SK-N-MC (cell line): ENCODE results near the gene PHKG2.

Experiments
- DNase-seq: peaks from one replicate; pipeline ENCODE4 v3.0.0-alpha.2; 2011; ENCODE audit warnings: low read depth, low spot score
- H3K27ac ChIP-seq: fragments of 200-600 bp; sonication (generic); 2 replicates; pipeline ENCODE4 v1.5.1; 2016; ENCODE audit warnings: mixed run types
- H3K36me3 ChIP-seq: fragments of 200-600 bp; sonication (generic); 2 replicates; pipeline ENCODE4 v1.6.1; 2017; ENCODE audit warnings: antibody characterized with exemption, low read length, mixed read lengths; ENCODE audit not compliant: insufficient read depth
- H3K4me3 ChIP-seq: fragments of 200-600 bp; sonication (generic); 2 replicates; pipeline ENCODE4 v1.5.1; 2016
- H3K9ac ChIP-seq: fragments of 200-600 bp; sonication (generic); 2 replicates; pipeline ENCODE4 v1.8.0; 2017; ENCODE audit warnings: mixed run types, mixed read lengths; ENCODE audit not compliant: insufficient read length
- H3K9me3 ChIP-seq: fragments of 200-600 bp; sonication (generic); 2 replicates; pipeline ENCODE4 v1.6.1; 2017; ENCODE audit warnings: low read depth, mild to moderate bottlenecking, antibody characterized with exemption, low read length, moderate library complexity, mixed read lengths
- EZH2 ChIP-seq: fragments of 200-600 bp; sonication (generic); IDR thresholded peaks from one replicate; pipeline ENCODE4 v1.6.1; 2017; ENCODE audit warnings: antibody characterized with exemption
- FOXP2 ChIP-seq: optimal IDR thresholded peaks from 2 replicates; pipeline ENCODE3; 2011; ENCODE audit warnings: mild to moderate bottlenecking, moderate library complexity; ENCODE audit not compliant: insufficient read depth; ENCODE audit errors: extremely low read length, control extremely low read depth
- POLR2AphosphoS5 ChIP-seq: IDR thresholded peaks from 2 replicates; pipeline ENCODE4 v1.6.1; 2012; ENCODE audit warnings: mild to moderate bottlenecking, low read depth, low read length, borderline replicate concordance

The PHKG2 gene

DNA sequence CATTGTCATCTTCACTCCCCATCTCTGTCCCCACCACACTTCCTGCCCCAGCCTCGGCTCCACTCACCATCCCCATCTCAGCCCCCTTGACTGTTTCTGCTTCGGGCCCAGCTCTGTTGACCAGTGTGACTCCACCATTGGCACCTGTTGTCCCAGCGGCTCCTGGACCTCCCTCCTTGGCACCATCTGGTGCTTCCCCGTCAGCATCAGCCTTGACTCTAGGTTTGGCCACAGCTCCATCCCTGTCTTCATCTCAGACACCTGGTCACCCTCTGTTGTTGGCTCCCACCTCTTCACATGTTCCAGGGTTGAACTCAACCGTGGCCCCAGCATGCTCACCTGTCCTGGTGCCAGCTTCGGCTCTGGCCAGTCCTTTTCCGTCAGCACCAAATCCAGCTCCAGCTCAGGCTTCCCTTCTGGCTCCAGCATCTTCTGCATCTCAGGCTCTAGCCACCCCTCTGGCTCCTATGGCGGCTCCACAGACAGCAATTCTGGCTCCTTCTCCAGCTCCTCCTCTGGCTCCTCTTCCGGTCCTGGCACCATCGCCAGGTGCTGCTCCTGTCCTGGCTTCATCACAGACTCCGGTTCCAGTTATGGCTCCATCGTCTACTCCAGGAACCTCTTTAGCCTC, 24.4 kb upstream of the PHKG2 start:
- H3K4me3 ChIP-seq, result no peak overlapping the region
- TF ChIP-seq EZH2 (no peak), POLR2AphosphoS5 (no peak), FOXP2 (no peak)
- no peaks in the 10 kb centered on the region for H3K9me3 ChIP-seq
- peaks cover 83% of the 10 kb centered on the region for H3K36me3 ChIP-seq
- no peak for DNase-seq
- no peak overlapping the region for H3K27ac ChIP-seq
- H3K9ac ChIP-seq, result no peak overlapping the region

GRCh38 chr16:30724641-30725417, 23.4 kb upstream of the PHKG2 start:
- H3K36me3 ChIP-seq, result peaks cover 87% of the 10 kb centered on the region
- H3K27ac ChIP-seq, result no peak overlapping the region
- TF ChIP-seq EZH2, result no peak
- no peak for TF ChIP-seq POLR2AphosphoS5
- TF ChIP-seq FOXP2, result no peak
- no peaks in the 10 kb centered on the region for H3K9me3 ChIP-seq
- H3K4me3 ChIP-seq, result no peak overlapping the region
- no peak for DNase-seq
- H3K9ac ChIP-seq, result no peak overlapping the region

DNA sequence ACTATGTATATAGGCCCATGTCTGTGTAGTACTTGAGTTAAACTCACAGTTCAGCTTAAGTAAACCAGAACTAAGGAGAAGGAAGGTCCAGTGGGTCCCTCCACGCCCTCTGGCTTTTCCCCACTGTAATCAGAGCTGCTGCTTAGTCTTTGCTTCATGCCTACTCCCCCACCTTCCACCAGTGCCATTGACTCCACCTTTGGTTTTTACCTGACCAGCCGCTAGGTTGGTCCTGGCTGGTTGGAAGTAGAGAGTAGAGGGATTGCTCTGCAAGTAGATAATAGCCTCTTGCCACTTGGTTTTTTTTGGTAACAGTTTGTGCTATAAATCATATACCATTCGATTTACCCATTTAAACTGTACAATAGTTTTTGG, 22.8 kb upstream of the PHKG2 start:
- TF ChIP-seq EZH2 (no peak), POLR2AphosphoS5 (no peak), FOXP2 (no peak)
- no peak overlapping the region for H3K4me3 ChIP-seq
- H3K9ac ChIP-seq, result no peak overlapping the region
- H3K36me3 ChIP-seq, result peaks cover 87% of the 10 kb centered on the region
- DNase-seq, result no peak
- H3K9me3 ChIP-seq, result no peaks in the 10 kb centered on the region
- H3K27ac ChIP-seq, result no peak overlapping the region

- no peak overlapping the region for H3K27ac ChIP-seq
- no peaks in the 10 kb centered on the region for H3K9me3 ChIP-seq
- no peak overlapping the region for H3K9ac ChIP-seq
- DNase-seq, result no peak
- H3K36me3 ChIP-seq, result peaks cover 79% of the 10 kb centered on the region
- H3K4me3 ChIP-seq, result no peak overlapping the region
- TF ChIP-seq POLR2AphosphoS5 (no peak), EZH2 (no peak), FOXP2 (no peak)
Observed at GRCh38 chr16:30728321-30728720, 19.9 kb upstream of the PHKG2 start.

DNA sequence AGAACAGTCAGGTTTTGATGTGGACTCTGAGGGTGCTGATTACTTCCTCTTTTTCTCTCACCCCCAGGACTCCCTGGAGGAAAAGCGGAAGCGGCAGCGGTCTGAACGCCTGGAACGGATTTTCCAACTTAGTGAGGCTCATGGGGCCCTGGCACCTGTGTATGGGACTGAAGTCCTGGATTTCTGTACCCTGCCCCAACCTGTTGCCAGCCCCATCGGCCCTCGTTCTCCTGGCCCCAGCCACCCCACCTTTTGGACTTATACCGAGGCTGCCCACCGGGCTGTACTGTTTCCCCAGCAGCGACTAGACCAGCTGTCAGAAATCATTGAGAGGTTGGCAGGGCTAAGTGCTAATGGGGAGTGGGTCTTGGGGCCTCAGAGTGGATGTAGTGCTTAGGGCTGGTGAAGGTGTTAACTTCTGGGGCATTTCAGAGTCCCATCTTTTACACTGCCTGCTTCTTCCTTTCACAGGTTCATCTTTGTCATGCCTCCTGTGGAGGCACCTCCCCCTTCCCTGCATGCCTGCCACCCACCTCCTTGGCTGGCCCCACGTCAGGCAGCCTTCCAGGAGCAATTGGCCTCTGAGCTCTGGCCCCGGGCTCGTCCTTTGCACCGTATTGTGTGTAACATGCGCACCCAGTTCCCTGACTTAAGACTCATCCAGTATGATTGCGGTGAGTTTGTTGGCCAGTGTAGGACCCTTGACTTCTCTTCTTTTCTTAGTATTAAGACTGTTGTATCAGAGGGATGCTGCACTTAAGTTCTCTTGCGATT, 19.1 kb upstream of the PHKG2 start:
- Histone ChIP-seq H3K36me3 (peaks cover 78% of the 10 kb centered on the region), H3K9ac (no peak overlapping the region), H3K4me3 (no peak overlapping the region), H3K27ac (no peak overlapping the region), H3K9me3 (no peaks in the 10 kb centered on the region)
- TF ChIP-seq POLR2AphosphoS5 (no peak), FOXP2 (no peak), EZH2 (no peak)
- DNase-seq, result no peak

GRCh38 chr16:30731411-30731810, 16.8 kb upstream of the PHKG2 start:
- no peaks in the 10 kb centered on the region for H3K9me3 ChIP-seq
- peaks cover 73% of the 10 kb centered on the region for H3K36me3 ChIP-seq
- no peak overlapping the region for H3K4me3 ChIP-seq
- no peak for DNase-seq
- no peak overlapping the region for H3K9ac ChIP-seq
- H3K27ac ChIP-seq, result no peak overlapping the region
- TF ChIP-seq POLR2AphosphoS5 (no peak), FOXP2 (no peak), EZH2 (no peak)

DNA sequence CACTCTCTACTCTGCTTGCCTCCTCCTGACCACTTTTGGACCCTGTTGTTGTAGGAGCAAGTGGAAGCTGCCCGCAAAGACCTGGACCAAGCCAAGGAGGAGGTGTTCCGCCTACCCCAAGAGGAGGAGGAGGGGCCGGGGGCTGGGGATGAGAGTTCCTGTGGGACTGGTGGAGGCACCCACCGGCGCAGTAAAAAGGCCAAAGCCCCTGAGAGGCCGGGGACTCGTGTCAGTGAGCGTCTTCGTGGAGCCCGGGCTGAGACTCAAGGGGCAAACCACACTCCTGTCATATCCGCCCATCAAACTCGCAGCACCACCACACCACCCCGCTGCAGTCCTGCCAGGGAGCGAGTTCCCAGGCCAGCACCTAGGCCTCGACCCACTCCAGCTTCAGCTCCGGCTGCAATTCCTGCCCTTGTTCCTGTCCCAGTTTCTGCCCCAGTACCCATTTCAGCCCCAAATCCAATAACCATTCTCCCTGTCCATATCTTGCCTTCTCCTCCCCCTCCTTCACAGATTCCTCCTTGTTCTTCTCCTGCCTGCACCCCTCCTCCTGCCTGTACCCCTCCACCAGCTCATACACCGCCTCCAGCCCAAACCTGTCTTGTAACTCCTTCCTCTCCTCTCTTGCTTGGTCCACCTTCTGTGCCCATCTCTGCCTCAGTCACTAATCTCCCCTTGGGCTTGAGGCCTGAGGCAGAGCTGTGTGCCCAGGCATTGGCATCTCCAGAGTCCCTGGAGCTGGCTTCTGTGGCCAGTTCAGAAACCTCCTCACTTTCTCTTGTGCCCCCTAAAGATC, 11.0 kb upstream of the PHKG2 start:
- Histone ChIP-seq H3K36me3 (peaks cover 65% of the 10 kb centered on the region), H3K9me3 (no peaks in the 10 kb centered on the region), H3K4me3 (no peak overlapping the region), H3K27ac (no peak overlapping the region), H3K9ac (no peak overlapping the region)
- DNase-seq, result no peak
- no peak for TF ChIP-seq EZH2
- no peak for TF ChIP-seq POLR2AphosphoS5
- no peak for TF ChIP-seq FOXP2
